Psoas muscle (tissue), 8 donors: ENCODE results near the gene DLG4. TPM values are rescaled to one million over a fixed set of nuclear protein-coding genes. Genes with fewer than 3 reads are reported as not detected.

Experiments used
- ATAC-seq, 4 donors: fragments of 200-7000 bp; cut with Tn5 transposase; one replicate each; pipeline ENCODE4 v1.9.1; 2020; ENCODE audit warnings: moderate library complexity in 3 of 4, mild to moderate bottlenecking in 2 of 4
- DNase-seq, 2 donors: peaks; one replicate each; pipeline ENCODE4 v3.0.0-alpha.2; 2020
- H3K27ac ChIP-seq: fragments of 200-600 bp; one replicate; pipeline ENCODE4 v1.8.0; 2022
- H3K27me3 ChIP-seq, 3 donors: fragments of 200-600 bp in 1 of 3; one replicate each; pipeline versions ENCODE4 v1.6.1 to v1.8.0; 2013 to 2022; ENCODE audit warnings: low read length in 2 of 3, mild to moderate bottlenecking in 2 of 3, moderate library complexity in 1 of 3; ENCODE audit not compliant: insufficient read depth in 3 of 3
- H3K36me3 ChIP-seq, 2 donors: fragments of 200-600 bp in 1 of 2; one replicate each; pipeline versions ENCODE4 v1.6.1 to v1.8.0; 2013 to 2022; ENCODE audit warnings: low read depth in 1 of 2, mild to moderate bottlenecking in 1 of 2, moderate library complexity in 1 of 2; ENCODE audit not compliant: insufficient read depth in 1 of 2
- H3K4me1 ChIP-seq: fragments of 200-600 bp; one replicate; pipeline ENCODE4 v1.8.0; 2022
- H3K4me3 ChIP-seq: fragments of 200-600 bp; one replicate; pipeline ENCODE4 v1.8.0; 2022; ENCODE audit warnings: mild to moderate bottlenecking
- H3K9me3 ChIP-seq: fragments of 200-600 bp; one replicate; pipeline ENCODE4 v1.8.0; 2022
- WGBS, 3 donors: extraction: QIAGEN DNeasy Blood & Tissue Kit; methylation state at CpG; one replicate each; pipeline versions ENCODE4 v1.1.6 to v1.1.7; 2013; 5-methylcytosine and 5-hydroxymethylcytosine counted together
- intact Hi-C, 2 donors: fragments of 100-400 bp; cut with DNase I; formaldehyde crosslinking; loops; one replicate each; pipeline versions ENCODE4 v1.11.0 to v1.14.2; 2022
- polyA plus RNA-seq, 3 donors: library from polyadenylated mRNA; stranded (reverse); fragments of 200-250 nt; gene quantifications; one replicate each; pipeline ENCODE4 v1.2.3, GENCODE V29; 2013
- total RNA-seq, 4 donors: library from RNA; stranded (reverse); fragmentation: NEBNext Ultra II Directional in 2 of 4; extraction: Animal tissue kit (Norgen Biotek cat#: 25700) in 2 of 4; gene quantifications; one replicate each; pipeline versions ENCODE4 v1.2.1 to v1.2.4, GENCODE V29; 2021 to 2023
- TF ChIP-seq, protein P1 (sequence below): fragments of 200-600 bp; IDR thresholded peaks from one replicate; pipeline ENCODE4 v1.8.0; 2022; ENCODE audit warnings: antibody characterized with exemption
- donor health status: healthy with polysubstance abuse.
- donor health status: DM: no; HTN: no; CAD: no; lungs with moderate emphysema.
- donor health status: Bipolar disorder and iron deficiency.
- donor health status: healthy.
- donor health status: DM: yes; HTN: yes; CAD: no.
- donor health status: DM: no; HTN: no; CAD: no.
- donor health status: DM: no; HTN: no; CAD: no.
- donor health status: DM: yes; HTN: yes; CAD: no.

DLG4 gene
- total and polyA plus RNA-seq, 7 donors = 1.5 to 8.9 (median 5.0) TPM

DNA sequence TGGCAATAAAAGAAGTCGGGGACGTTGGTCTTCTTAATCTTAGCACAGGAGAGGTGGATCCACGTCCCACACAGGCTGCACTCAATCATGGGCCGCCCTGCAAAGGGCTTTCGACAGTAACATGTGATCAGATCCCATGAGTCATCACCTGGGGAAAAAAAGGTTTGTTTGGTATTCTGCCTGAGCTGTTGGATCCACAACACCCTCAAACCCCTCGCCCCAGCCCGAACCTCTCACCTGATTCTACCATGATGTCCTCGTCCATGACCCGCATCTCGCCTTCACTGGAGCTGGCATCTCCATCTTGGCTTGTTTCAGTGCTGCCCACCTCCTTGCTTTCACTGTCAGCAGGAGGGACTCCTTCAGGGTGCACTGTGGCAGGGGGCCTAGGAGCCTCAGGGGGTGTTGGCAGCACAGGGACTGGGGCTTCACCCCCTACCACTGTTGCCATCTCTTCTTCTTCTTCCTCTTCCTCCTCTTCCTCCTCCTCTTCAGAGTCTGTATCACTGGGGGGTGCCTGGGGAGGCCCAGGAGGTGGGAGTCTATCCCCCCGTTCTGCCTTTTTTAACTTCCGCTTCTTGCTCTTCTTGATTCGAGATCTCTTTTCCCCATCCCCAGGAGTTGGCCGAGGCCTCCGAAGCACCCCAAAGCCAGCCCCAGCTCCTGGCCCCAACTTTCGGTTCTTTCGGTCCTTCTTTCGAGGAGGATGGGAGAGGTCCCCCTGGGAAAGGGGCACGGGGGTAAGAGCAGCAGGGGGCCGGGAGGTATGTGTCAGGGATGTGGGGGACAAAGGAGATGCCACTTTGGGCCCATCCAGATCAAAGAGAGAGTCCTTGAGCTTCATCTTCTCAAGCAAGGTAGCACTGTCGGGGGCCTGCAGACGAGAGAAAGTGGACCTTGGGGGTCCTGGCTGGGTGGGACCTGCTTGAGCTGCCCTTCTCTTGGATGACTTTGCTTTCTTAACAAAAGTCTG lies 16.3 kb upstream of the DLG4 start:
- WGBS, 3 donors = 78 to 89% (median 83%) methylated on average over 22 of the region's 22 CpGs
- intact Hi-C loops = loop anchor here in 1 of 2 donors (2.0 to 10.0 kb wide), 2 partner anchors 15 to 349 kb away; partner anchors contain the start of gene MPDU1

DNA sequence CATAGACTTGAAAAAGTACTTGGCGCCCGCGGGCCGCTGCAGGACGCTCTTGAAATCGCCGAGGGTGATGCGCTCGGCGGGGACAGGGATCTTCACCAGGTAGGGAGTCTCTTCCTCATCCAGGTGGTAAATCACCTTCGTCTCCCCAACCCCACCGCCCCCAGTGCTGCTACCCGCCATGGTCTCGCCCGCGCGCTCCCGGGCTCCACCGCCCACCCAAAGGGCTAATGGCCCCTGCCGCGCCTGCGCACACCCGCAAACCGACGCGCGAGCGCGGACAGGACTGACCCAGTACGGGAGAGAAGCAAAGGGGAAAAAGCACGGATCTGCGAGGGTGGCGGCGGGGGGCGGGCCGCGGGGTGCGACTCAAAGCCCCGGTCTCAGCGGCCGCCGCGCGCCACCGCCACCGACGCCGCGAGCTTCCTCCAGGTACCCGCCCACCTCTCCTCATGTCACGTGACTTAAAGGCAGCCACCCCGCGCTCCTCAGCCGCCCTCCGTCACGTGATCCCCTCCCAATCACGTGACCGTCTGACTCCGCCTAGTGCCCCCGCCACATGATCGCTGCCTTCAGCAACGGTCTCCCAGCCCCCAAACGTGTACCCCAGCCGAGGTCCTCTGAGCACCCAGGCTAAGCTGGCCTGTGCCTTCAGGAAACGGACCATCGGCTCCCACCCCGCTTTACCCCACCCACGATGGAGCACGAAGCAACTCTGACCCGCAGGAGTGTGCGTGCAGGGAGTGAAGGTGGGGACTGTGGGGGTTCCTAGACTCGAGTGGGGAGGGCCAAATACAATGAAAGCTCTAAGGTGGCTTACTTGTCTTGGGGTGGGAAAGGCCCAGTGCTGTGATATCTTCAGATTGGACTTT lies 14.7 kb upstream of the DLG4 start, which contains the start of gene DVL2:
Gene DVL2 (minus strand): TSS at position 435 of the 869 bp plus-strand sequence. CDS start 255 bp downstream, at position 180.
- peak within 1 kb of the TSS; percentile 81 for H3K27ac ChIP-seq
- WGBS, 3 donors = 0% methylated on average over 58 to 72 of the region's 72 CpGs
- H3K27me3 ChIP-seq = no peaks in the 10 kb centered on the region
- intact Hi-C loops = loop anchor here in 1 of 2 donors (10.0 kb wide), 1 partner anchor 350 kb away; the partner anchor contains the start of gene MPDU1
- peak within 1 kb of the TSS; percentile 94 for H3K4me3 ChIP-seq
- H3K36me3 ChIP-seq = peaks cover 0 to 34% of the 10 kb centered on the region in 2 donors
- H3K4me1 ChIP-seq = peaks cover 29% of the 10 kb centered on the region
- DNase-seq (peak; percentile 93 to 98), ATAC-seq (peak; percentile 67 to 79 (median 72))
- H3K9me3 ChIP-seq = no peaks in the 10 kb centered on the region
- TF ChIP-seq, protein P1, sequence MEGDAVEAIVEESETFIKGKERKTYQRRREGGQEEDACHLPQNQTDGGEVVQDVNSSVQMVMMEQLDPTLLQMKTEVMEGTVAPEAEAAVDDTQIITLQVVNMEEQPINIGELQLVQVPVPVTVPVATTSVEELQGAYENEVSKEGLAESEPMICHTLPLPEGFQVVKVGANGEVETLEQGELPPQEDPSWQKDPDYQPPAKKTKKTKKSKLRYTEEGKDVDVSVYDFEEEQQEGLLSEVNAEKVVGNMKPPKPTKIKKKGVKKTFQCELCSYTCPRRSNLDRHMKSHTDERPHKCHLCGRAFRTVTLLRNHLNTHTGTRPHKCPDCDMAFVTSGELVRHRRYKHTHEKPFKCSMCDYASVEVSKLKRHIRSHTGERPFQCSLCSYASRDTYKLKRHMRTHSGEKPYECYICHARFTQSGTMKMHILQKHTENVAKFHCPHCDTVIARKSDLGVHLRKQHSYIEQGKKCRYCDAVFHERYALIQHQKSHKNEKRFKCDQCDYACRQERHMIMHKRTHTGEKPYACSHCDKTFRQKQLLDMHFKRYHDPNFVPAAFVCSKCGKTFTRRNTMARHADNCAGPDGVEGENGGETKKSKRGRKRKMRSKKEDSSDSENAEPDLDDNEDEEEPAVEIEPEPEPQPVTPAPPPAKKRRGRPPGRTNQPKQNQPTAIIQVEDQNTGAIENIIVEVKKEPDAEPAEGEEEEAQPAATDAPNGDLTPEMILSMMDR = no peak

More for the DNA sequence above, 16.3 kb upstream of the DLG4 start:
- no peaks in the 10 kb centered on the region for H3K9me3 ChIP-seq
- H3K36me3 ChIP-seq = peaks cover 4 to 31% of the 10 kb centered on the region in 2 donors
- H3K27me3 ChIP-seq = no peaks in the 10 kb centered on the region
- ATAC-seq (no peak), DNase-seq (peak in 1 of 2 donors; percentile 15)
- TF ChIP-seq, protein P1 = no peak
- H3K27ac ChIP-seq = peak overlapping the region; percentile 81
- H3K4me1 ChIP-seq = peaks cover 41% of the 10 kb centered on the region
- peak overlapping the region; percentile 94 for H3K4me3 ChIP-seq

DNA sequence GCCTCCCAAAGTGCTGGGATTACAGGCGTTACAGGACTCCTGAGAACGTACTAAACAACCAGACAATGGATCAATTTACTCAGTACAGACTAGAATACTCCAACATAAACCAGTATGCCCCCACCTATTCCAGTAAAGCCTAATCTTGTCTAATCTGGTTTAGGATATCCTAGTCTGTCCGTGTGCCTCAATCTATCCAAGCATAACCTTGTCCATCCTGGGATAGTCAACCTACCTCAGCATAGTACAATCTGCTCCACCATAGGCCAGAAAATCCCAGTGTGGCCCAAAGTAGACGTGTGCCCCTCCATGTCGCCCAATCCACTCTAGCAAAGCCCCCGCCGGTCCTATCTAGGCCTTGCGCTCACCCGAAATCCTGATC lies 14.1 kb upstream of the DLG4 start:
- Histone ChIP-seq H3K27ac (peak overlapping the region; percentile 81), H3K4me1 (peaks cover 29% of the 10 kb centered on the region), H3K27me3 (no peaks in the 10 kb centered on the region), H3K9me3 (no peaks in the 10 kb centered on the region), H3K4me3 (peak overlapping the region; percentile 94), H3K36me3 (peaks cover 0 to 40% of the 10 kb centered on the region in 2 donors)
- ATAC-seq = peak in 2 of 4 donors; percentile 0
- WGBS, 3 donors = 0 to 1% (median 1%) methylated on average over 9 of the region's 9 CpGs
- TF ChIP-seq, protein P1 = no peak
- intact Hi-C loops = loop anchor here in 1 of 2 donors (10.0 kb wide), 1 partner anchor 351 kb away; the partner anchor contains the start of gene MPDU1
- no peak for DNase-seq

DNA sequence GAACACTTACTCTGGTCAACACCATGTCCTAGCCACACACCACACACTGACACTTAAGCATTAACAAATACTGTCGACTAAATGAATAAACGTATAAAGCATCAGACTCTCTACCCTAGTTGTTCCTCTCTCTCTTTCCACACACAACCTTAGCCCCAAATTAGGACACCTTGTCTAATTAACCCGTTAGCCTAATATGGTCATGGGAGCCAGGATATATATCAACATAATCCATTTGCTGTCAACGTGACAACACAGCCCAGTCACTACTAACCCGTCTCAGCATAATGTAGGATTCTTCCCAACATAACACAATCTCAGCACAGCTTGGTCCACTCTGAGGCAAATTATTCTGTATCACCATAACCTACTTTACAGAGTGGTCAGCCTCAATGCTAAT lies 12.5 kb upstream of the DLG4 start:
- Histone ChIP-seq H3K4me1 (peaks cover 29% of the 10 kb centered on the region), H3K4me3 (peak overlapping the region; percentile 94), H3K9me3 (no peaks in the 10 kb centered on the region), H3K27me3 (no peaks in the 10 kb centered on the region), H3K36me3 (peaks cover 0 to 55% of the 10 kb centered on the region in 2 donors), H3K27ac (no peak overlapping the region)
- TF ChIP-seq, protein P1 = no peak
- DNase-seq (no peak), ATAC-seq (no peak)
- intact Hi-C loops = loop anchor here in 1 of 2 donors (10.0 kb wide), 1 partner anchor 353 kb away; the partner anchor contains the start of gene MPDU1
- 65 to 78% (median 66%) methylated on average over 5 of the region's 5 CpGs for WGBS, 3 donors
